Nephron (organoid): ENCODE data around the gene CKAP2.
A peak's percentile ranks its signal among the peaks of the same experiment; 100 is the strongest.
"Not testable (repeated sequence)": the region's sequence is repeated elsewhere in the genome, so short reads cannot be mapped to it uniquely, and the experiment has no call there.

Experiments
- H3K27ac Mint-ChIP-seq, 3 experiments: 2 replicates each; pipeline ENCODE4 v1.8.0; 2020; ENCODE audit warnings: mixed read lengths in 3 of 3, mild to moderate bottlenecking in 2 of 3, moderate library complexity in 1 of 3
- H3K27me3 Mint-ChIP-seq: 2 replicates; pipeline ENCODE4 v1.8.0; 2021; ENCODE audit warnings: low read depth, mild to moderate bottlenecking, moderate library complexity, mixed read lengths
- H3K36me3 Mint-ChIP-seq: 2 replicates; pipeline ENCODE4 v1.8.0; 2020; ENCODE audit warnings: low read depth, mixed read lengths
- H3K4me1 Mint-ChIP-seq: 2 replicates; pipeline ENCODE4 v1.8.0; 2020; ENCODE audit warnings: mixed read lengths
- H3K4me3 Mint-ChIP-seq, 3 experiments: 2 replicates each; pipeline ENCODE4 v1.8.0; 2020; ENCODE audit warnings: mild to moderate bottlenecking in 3 of 3, mixed read lengths in 3 of 3, moderate library complexity in 2 of 3
- H3K9me3 Mint-ChIP-seq: 2 replicates; pipeline ENCODE4 v1.8.0; 2020; ENCODE audit warnings: mixed read lengths
- CTCF ChIP-seq, 3 experiments: fragments of 200-600 bp; sonication (generic); IDR thresholded peaks; one replicate each; pipeline ENCODE4 v1.5.0; 2021; ENCODE audit warnings: antibody characterized with exemption in 3 of 3; ENCODE audit not compliant: unreplicated experiment in 3 of 3

CKAP2 gene

DNA sequence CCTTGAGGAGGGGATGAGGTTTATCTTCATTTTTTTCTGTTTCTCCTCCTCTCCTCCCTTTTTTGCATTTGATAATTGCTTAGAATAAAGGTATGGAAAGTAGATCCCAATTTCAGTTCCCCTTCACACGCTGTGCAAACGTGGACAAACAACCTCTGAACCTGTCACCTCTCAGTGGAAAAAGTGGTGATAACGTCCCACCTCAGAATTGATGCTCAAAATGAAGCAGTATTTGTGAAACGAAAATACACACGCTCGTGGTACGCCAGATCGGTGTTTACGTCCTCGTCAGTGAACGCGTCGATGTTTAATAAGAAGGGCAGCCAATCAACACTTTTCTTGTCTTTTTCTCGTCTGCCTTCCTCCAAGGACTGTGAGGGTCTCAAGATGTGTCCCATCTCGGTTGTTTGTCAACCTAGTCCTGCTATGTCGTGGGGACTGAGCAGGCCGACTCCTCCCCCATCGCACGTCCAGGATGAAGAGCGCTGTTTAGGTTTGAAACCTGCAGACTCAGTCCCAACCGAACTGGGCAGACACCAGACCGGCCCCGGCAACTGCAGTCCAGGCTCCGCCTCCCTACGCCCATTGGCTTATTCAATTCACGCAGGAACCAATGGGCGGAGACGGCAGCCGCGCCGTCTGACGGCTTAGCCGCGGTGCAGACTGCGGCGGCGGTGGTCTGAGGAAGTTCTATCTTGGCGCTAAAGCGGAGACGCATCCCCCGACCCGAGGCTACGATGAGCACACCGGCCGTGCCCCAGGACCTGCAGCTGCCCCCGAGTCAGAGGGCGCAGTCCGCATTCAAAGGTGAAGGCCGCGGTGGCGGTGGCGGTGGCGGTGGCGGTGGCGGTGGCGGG, at the start of gene CKAP2:
TSS of gene CKAP2 (plus strand) at position 659 of the 857 bp plus-strand sequence. CDS start at position 738, 79 bp downstream.
- H3K36me3 Mint-ChIP-seq: peaks cover 15% of the 10 kb centered on the region
- H3K9me3 Mint-ChIP-seq: no peaks in the 10 kb centered on the region
- H3K4me3 Mint-ChIP-seq: peak within 1 kb of the TSS; percentile 92 to 97 (median 94)
- peaks cover 4% of the 10 kb centered on the region for H3K27me3 Mint-ChIP-seq
- H3K4me1 Mint-ChIP-seq: peaks cover 37% of the 10 kb centered on the region
- peak within 1 kb of the TSS; percentile 90 to 99 (median 97) for H3K27ac Mint-ChIP-seq
- no peak for TF ChIP-seq CTCF (IDR thresholded peaks at IDR 0.05; ENCODE audit: unreplicated experiment in 3 of 3)

GRCh38 chr13:52405767-52406494, 49.3 kb upstream of the CKAP2 start, which contains the start of gene THSD1:
THSD1 (minus strand) TSS chr13:52406172; CDS start chr13:52402600, 3,572 bp downstream.
- H3K27me3 Mint-ChIP-seq: peaks cover 43% of the 10 kb centered on the region
- TF ChIP-seq CTCF (IDR thresholded peaks at IDR 0.05; ENCODE audit: unreplicated experiment in 3 of 3): no peak
- no peaks in the 10 kb centered on the region for H3K4me1 Mint-ChIP-seq
- peak within 1 kb of the TSS; percentile 76 to 83 (median 81) for H3K4me3 Mint-ChIP-seq
- no peak within 1 kb of the TSS for H3K27ac Mint-ChIP-seq
- no peaks in the 10 kb centered on the region for H3K36me3 Mint-ChIP-seq
- no peaks in the 10 kb centered on the region for H3K9me3 Mint-ChIP-seq

DNA sequence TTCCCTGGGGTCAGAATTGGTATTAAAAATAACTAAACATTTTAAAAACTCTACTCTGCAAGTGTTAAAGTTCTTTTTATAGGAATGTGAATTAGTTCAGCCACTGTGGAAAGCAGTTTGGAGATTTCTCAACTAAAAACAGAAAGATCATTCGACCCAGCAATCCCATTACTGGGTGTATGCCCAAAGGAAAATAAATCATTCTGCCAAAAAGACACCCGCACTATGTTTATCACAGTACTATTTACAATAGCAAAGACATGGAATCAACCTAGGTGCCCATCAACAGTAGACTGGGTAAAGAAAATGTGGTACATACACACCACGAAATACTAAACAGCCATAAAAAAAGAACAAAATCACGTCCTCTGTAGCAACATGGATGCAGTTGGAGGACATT, 48.6 kb upstream of the CKAP2 start:
- Mint-ChIP-seq H3K4me1 (no peaks in the 10 kb centered on the region), H3K36me3 (peaks cover 3% of the 10 kb centered on the region), H3K27ac (no peak overlapping the region), H3K4me3 (peak overlapping the region; percentile 59 to 75 (median 65)), H3K27me3 (peaks cover 43% of the 10 kb centered on the region), H3K9me3 (no peaks in the 10 kb centered on the region)
- no peak for TF ChIP-seq CTCF (IDR thresholded peaks at IDR 0.05; ENCODE audit: unreplicated experiment in 3 of 3)

- H3K36me3 Mint-ChIP-seq: peaks cover 11% of the 10 kb centered on the region
- H3K4me1 Mint-ChIP-seq, H3K9me3 Mint-ChIP-seq, H3K27ac Mint-ChIP-seq: not testable (repeated sequence)
- H3K27me3 Mint-ChIP-seq: peaks cover 42% of the 10 kb centered on the region
- H3K4me3 Mint-ChIP-seq: peak overlapping the region; percentile 55 to 71 (median 61)
Observed at GRCh38 chr13:52407436-52407835, 47.8 kb upstream of the CKAP2 start.

DNA sequence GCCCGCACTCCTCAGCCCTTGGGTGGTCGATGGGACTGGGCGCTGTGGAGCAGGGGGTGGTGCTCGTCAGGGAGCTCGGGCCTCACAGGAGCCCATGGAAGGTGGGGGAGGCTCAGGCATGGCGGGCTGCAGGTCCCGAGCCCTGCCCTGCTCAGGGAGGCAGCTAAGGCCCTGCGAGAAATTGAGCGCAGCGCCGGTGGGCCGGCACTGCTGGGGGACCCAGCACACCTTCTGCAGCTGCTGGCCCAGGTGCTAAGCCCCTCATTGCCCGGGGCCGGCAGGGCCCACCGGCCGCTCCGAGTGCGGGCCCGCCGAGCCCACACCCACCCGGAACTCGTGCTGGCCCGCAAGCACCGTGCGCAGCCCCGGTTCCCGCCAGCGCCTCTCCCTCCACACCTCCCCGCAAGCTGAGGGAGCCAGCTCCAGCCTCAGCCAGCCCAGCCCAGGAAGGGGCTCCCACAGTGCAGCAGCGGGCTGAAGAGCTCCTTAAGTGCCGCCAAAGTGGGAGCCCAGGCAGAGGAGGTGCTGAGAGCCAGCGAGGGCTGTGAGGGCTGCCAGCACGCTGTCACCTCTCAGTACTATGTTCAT, 47.1 kb upstream of the CKAP2 start:
- not testable (repeated sequence) for H3K9me3 Mint-ChIP-seq

DNA sequence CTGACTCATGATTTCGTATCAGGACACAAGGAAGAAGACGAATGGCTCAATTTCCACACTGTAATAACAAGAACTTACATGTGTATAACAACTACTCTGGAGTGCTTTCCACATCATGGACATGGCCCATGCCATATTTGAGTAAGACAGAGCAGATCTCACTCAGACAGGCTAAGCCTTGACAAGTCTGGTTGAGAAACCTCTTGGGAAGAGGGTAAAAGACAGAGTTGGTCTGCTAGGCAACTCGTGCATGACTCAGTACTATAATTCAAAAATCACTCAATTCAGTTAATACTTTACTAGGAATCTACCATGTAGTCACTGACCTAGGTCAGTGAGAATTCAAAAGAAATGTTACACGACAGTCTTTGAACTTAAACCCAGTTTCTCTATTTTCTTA, 43.6 kb upstream of the CKAP2 start:
- H3K4me3 Mint-ChIP-seq: no peak overlapping the region

More for the DNA sequence above, 47.1 kb upstream of the CKAP2 start:
- H3K4me3 Mint-ChIP-seq, H3K27ac Mint-ChIP-seq, H3K4me1 Mint-ChIP-seq: not testable (repeated sequence)
- Mint-ChIP-seq H3K36me3 (peaks cover 12% of the 10 kb centered on the region), H3K27me3 (peaks cover 35% of the 10 kb centered on the region)

More for the DNA sequence above, 43.6 kb upstream of the CKAP2 start:
- H3K27ac Mint-ChIP-seq: peak overlapping the region; percentile 32 to 83 (median 44)
- H3K36me3 Mint-ChIP-seq: peaks cover 30% of the 10 kb centered on the region
- peaks cover 6% of the 10 kb centered on the region for H3K27me3 Mint-ChIP-seq
- no peaks in the 10 kb centered on the region for H3K4me1 Mint-ChIP-seq
- no peak for TF ChIP-seq CTCF (IDR thresholded peaks at IDR 0.05; ENCODE audit: unreplicated experiment in 3 of 3)
- no peaks in the 10 kb centered on the region for H3K9me3 Mint-ChIP-seq
